KOPT-K1 (cell line): ENCODE data around the gene SLAMF9.

Experiments used
- H3K27ac ChIP-seq: fragments of 200-600 bp; sonication (generic); 2 replicates; pipeline ENCODE4 v1.5.1; 2016; ENCODE audit warnings: antibody characterized with exemption, mild to moderate bottlenecking, low read depth, low read length; ENCODE audit not compliant: poor library complexity, severe bottlenecking
- H3K36me3 ChIP-seq: fragments of 200-600 bp; sonication (generic); 2 replicates; pipeline ENCODE4 v1.5.1; 2017; ENCODE audit warnings: antibody characterized with exemption, mild to moderate bottlenecking, low read length, moderate library complexity; ENCODE audit not compliant: insufficient read depth
- H3K9me3 ChIP-seq: fragments of 200-600 bp; sonication (generic); 2 replicates; pipeline ENCODE4 v1.5.1; 2017; ENCODE audit warnings: antibody characterized with exemption, low read length, mild to moderate bottlenecking; ENCODE audit not compliant: insufficient read depth, poor library complexity, severe bottlenecking

SLAMF9 gene

DNA sequence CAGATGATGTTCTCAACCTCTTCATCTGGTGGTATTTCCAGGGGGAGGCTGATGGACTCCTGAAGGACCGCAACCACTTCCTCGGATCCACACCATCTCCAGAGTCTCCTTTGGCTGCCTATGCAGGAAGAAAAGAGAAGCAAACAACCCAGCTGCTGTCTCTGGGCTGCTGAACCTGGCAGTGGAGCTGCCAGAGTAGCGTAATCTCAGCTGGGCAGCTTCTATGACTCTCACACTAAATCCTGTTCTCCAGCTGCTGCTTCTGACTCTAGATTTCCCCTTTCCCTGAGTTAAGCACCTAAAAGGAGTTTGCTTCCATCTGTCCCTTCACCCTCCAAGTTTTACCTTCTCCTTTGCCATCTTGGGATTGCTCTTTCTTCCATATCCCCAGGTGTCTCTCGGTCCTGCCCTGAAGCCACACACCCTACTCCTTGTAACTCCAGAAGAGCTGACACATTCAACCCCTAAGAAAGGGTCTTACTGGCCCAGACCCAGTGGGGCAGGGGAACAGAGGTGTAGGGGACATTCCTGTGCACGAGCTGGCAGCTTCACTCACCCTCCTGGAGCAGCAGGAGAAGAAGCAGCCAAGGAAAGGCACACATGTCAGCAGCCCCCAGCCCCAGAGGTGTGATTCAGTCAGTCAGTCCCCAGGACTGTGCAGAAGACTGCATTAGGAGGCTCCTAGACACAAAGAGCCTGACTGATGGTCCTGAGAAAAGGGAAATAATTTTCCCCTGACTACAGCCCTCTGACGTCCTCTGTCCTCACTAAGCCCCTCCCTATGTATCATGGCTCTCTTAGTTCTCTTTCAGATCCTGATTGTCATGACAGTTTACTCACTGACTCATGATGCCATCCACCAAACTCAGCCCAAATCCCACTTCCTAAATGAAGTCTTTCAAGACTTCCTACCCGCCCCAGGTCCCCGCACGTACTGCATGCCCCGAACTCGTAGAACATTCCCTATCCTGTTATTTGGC, at the start of gene SLAMF9:
Gene SLAMF9 (minus strand): TSS at position 702 of the 980 bp plus-strand sequence. CDS start 100 bp downstream, at position 602.
- Histone ChIP-seq H3K27ac (no peak within 1 kb of the TSS), H3K36me3 (no peaks in the 10 kb centered on the region), H3K9me3 (no peaks in the 10 kb centered on the region)

DNA sequence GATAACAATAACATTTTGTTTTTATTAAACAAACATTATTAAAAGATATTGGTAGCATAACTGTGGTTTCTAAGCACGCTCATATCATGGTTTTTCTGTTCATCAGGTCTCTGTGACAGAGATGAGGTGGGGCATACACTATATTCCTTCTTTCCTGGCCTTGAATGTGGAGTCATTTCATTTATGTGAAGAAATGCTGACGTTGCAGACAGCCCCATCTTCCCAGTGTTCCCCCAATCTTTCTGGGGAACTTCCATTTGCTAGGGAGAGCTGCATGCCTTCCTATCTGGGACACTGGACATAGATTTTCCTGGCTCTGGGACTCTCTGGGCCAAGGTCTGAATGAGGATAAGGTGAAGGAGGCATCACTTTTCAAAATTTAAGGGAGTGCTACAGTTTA, 47.4 kb upstream of the SLAMF9 start:
- no peaks in the 10 kb centered on the region for H3K9me3 ChIP-seq
- no peaks in the 10 kb centered on the region for H3K36me3 ChIP-seq
- H3K27ac ChIP-seq, result no peak overlapping the region

DNA sequence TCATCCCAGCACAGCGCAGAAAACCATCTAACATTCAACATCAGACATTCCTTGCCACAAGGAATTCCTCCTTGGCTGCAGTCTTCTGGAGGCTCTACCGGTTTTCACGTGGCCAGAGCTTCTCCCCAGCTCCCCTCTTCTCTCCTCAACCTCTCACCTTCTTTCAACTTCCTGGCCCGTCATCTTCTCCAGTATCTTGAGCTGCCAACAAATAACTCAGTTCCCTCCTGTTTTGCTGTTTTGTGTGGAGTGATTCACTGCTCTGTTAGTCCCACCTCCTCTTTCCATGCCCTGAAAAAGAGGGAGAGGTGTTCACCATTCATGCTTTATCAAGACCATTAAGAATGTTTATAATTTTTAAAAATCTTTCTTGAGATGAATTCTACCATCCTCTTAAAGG, 45.2 kb upstream of the SLAMF9 start:
- Histone ChIP-seq H3K9me3 (no peaks in the 10 kb centered on the region), H3K36me3 (no peaks in the 10 kb centered on the region), H3K27ac (no peak overlapping the region)

DNA sequence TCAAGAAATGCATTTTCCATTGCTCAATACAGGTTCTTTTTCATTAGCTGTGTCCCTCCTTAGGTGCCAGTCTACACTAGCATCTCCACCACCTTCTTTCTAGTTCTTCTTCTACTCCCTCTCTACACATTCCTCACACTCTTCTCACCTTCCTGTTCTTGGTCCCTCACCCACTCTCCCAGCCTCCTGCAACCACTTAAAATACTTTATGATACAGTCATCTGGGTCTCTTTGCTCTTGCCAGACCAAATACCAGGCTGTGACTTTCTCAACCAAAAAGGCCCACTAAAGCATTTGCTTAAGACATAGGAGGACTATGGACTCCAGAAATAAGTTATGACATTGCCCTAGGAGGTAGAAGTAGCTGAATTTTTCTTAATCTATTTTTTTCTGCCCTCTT, 42.6 kb upstream of the SLAMF9 start:
- no peak overlapping the region for H3K27ac ChIP-seq
- no peaks in the 10 kb centered on the region for H3K36me3 ChIP-seq
- H3K9me3 ChIP-seq, result no peaks in the 10 kb centered on the region

DNA sequence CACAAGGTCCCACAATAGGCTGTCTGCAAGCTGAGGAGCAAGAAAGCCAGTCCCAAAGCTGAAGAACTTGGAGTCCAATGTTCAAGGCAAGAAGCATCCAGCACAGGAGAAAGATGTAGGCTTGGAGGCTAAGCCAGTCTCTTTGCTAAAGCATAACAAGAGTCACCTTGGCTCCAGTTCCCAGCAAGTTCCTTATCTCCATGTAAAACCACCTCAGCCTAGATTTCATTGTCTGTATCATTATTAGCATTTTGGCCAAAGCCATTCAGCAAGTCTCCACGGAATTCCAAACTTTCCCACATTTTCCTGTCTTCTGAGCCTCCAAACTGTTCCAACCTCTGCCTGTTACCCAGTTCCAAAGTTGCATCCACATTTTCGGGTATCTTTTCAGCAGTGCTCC, 40.9 kb upstream of the SLAMF9 start:
- no peak overlapping the region for H3K27ac ChIP-seq
- H3K36me3 ChIP-seq, result no peaks in the 10 kb centered on the region
- no peaks in the 10 kb centered on the region for H3K9me3 ChIP-seq

DNA sequence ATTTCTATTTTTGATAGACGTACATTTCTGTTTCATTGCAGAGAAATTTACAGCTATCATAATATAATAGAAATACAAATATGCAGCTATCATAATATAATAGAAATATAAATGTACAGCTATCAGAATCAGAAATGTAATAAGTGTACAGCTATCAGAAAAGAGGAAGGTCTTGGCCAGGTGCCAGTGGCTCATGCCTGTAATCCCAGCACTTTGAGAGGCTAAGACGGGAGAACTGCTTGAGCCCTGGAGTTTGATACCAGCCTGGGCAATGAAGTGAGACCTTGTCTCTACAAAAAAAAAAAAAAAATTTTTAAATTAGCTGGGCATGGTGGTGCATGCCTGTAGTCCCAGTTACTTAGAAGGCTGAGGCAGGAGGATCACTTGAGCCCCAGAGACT, 39.9 kb upstream of the SLAMF9 start:
- H3K9me3 ChIP-seq, result no peaks in the 10 kb centered on the region

DNA sequence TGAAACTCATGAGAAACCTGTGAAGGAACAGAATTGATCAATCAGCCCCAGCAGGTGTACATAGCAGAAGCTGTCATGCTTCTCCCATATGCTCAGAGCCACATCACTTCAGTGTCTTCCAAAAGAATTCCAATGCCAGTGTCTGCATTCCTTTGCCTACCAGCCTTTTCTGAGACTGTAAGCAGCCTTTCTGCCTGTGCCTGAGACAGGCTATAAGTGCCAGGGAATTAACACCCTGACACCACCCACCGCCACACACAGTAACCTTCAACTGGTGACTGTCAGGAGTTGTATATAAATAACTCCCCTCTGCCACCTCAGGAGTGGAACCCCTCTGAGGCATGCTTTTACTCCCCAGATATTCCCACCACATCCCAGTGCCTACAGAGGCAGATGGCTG, 38.1 kb upstream of the SLAMF9 start:
- H3K36me3 ChIP-seq, result no peaks in the 10 kb centered on the region
- H3K27ac ChIP-seq, result no peak overlapping the region
- no peaks in the 10 kb centered on the region for H3K9me3 ChIP-seq

More for the DNA sequence above, 39.9 kb upstream of the SLAMF9 start:
- Histone ChIP-seq H3K36me3 (no peaks in the 10 kb centered on the region), H3K27ac (no peak overlapping the region)

DNA sequence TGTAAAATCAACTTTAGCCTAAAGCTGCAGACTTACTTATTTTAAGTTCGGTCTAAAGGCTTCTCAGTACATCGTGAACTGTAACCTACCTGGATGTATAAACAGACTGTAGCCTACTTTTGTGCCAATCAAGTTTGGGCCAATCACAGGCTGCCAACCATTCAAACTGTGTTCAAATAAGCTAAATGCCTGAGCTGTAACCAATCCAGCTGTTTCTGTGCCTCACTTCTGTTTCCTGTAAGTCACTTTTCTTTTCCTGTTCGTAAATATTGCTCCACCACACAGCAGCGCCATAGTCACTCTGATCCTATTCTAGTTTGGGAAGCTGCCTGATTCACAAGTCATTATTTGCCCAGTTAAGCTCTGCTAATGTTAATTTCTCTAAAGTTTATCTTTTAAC, 37.5 kb upstream of the SLAMF9 start:
- Histone ChIP-seq H3K9me3 (no peaks in the 10 kb centered on the region), H3K27ac (no peak overlapping the region), H3K36me3 (no peaks in the 10 kb centered on the region)

DNA sequence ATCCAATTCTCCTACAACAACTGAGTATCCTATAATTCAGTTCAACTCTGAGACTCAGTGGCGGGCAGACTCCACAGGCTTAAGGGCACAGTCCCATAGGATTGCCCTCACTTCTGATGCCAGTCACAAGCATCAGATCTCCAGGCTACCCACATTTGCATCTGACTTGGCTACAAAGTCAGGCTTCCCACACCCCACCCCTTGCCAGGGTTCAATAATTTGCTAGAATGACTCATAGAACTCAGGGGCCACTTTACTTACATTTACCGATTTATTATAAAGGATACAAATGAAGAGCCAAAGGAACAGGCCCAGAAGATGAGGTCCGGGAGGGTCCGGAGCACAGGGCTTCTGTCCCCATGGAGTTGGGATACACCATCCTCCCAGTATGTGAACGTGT, 36.0 kb upstream of the SLAMF9 start:
- H3K9me3 ChIP-seq, result no peaks in the 10 kb centered on the region
- H3K27ac ChIP-seq, result no peak overlapping the region
- no peaks in the 10 kb centered on the region for H3K36me3 ChIP-seq

DNA sequence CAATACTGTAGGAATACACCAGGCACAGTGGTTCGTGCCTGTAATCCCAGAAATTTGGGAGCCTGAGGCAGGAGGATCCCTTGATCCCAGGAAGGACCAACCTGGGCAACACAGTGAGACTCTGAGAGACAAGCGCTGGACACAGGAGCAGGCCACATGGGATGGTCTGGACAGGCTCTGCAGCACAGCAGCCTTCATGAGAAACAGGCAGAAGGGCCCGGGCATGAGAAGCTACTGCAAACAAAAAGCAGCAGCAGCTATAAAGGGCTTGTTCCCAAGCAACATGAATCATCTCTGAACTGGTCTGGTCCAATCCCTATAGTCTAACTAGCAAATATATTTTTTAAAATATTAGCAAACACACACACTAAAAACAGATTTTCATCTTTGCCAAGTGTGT, 35.5 kb upstream of the SLAMF9 start:
- H3K27ac ChIP-seq, result no peak overlapping the region
- H3K9me3 ChIP-seq, result no peaks in the 10 kb centered on the region
- H3K36me3 ChIP-seq, result no peaks in the 10 kb centered on the region

DNA sequence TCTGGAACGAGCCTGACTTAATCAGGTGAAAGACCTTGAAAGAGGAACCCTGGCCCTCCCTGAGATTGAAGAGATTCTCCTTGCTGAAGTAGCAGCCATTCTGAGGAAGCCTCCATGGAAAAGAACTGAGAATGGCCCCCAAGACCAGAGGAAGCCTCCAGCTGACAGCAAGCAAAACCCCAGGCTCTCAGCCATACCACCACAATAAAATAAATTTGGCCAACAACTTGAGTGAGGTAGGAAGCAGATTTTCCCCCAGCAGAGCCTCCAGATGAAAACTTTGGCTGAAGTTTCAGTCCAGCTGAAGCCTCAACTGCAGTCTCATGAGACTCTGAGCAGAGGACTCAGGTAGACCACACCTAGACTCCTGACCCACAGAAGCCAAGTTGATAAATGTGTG, 34.0 kb upstream of the SLAMF9 start:
- H3K36me3 ChIP-seq, result no peaks in the 10 kb centered on the region

DNA sequence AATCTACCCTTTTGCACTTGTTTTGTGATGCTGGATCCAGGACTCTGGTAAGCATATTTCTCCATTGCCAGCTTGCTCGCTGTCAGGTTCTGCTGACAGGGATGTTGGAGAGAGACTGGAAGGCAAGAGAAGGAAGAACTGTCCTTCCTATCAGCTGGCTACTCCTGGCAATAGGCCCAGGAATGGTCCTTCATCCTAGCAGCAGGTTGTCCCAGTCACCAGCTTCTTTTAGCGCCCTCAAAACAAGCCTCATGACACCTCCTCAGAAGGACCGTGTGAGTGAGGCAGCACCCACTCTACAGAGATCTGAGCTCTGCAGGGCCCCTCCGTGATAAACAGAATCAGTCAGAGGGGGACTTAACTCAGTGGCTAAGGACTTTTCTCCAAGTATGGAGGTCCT, 33.1 kb upstream of the SLAMF9 start:
- Histone ChIP-seq H3K9me3 (no peaks in the 10 kb centered on the region), H3K36me3 (no peaks in the 10 kb centered on the region), H3K27ac (no peak overlapping the region)

More for the DNA sequence above, 34.0 kb upstream of the SLAMF9 start:
- Histone ChIP-seq H3K27ac (no peak overlapping the region), H3K9me3 (no peaks in the 10 kb centered on the region)

DNA sequence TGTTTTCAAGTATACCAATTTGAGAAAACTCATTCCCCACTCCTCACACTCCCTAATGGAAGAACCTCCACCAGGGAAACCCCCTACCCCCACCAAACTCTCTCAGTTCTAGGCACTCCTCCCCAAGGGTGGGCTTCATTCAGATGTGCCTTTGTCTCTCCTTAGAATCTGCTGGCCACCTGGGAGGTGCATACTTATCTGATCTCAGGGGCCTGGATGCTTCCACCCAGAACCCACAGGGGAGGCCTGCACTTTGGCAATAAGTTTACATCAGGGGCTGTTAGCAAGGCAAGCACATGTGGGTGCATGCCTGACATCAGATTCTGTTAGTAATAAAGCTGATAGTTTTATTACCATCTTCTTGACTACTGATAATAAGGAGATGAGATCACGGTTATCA, 32.5 kb upstream of the SLAMF9 start:
- Histone ChIP-seq H3K36me3 (no peaks in the 10 kb centered on the region), H3K27ac (no peak overlapping the region), H3K9me3 (no peaks in the 10 kb centered on the region)

DNA sequence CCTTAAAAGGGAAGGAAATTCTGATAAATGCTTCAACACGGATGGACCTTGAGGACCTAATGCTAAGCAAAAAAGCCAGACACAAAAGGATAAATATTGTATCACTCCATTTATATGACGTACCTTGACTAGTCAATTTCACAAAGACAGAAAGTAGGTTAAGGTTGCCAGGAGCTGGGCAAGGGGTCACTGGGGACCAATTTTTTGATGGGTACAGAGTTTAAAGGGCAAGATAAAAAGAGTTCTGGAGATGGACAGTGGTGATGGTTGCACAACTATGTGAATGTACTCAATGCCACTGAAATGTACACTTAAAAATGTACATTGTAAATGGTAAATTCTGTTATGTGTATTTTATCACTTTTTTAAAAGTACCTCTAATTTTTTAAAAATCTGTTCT, 32.1 kb upstream of the SLAMF9 start:
- H3K9me3 ChIP-seq, result no peaks in the 10 kb centered on the region
- H3K27ac ChIP-seq, result no peak overlapping the region
- H3K36me3 ChIP-seq, result no peaks in the 10 kb centered on the region

DNA sequence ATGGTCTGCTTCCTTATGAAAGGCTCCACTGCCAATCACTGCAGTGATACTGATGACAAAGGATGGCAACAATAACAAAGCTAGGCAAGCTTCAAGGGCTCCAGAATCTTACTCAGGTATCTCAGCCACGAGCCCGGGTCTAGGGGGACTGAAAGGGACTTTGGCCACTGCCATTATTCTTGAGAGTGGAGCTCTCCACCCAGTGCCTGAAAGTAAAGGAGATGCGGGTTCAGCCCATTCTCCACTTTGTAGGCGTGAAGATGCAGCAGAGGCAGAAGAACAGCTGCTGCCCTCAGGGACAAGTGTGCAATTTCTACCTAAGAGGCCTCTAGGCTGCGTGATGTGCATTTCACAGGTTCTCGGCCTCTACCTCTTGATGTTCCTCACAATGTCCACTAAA, 31.4 kb upstream of the SLAMF9 start:
- no peak overlapping the region for H3K27ac ChIP-seq
- H3K9me3 ChIP-seq, result no peaks in the 10 kb centered on the region
- H3K36me3 ChIP-seq, result no peaks in the 10 kb centered on the region

DNA sequence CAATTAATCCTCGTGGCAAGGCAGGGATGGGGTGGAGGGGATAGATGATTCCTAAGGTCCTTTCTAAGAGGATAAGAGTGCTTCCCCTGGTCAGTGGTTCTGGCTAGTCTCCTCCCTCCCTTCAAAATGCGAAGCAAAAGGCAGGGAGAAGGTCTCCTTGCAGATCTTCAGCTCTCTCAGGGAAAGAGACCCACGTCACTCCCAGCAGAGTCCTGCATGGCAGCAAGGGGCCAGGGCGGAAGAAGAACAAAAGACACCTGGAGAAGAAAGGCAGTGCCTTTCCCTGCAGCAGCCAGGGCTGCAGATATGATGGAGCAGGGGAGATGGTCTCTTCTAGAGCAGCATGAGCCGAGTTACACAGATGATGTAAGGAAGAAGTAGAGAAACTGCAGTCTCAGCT, 29.6 kb upstream of the SLAMF9 start:
- Histone ChIP-seq H3K27ac (no peak overlapping the region), H3K9me3 (no peaks in the 10 kb centered on the region), H3K36me3 (no peaks in the 10 kb centered on the region)
